Adipocyte (in vitro differentiated cells): ENCODE data around the gene SULT2A1.

Source experiments
- DNase-seq: peaks from one replicate; pipeline ENCODE4 v3.0.0-alpha.2; 2015; ENCODE audit warnings: low read depth
- H3K27me3 ChIP-seq: replicated peaks from 2 replicates; pipeline ENCODE4 v1.7.0; 2013; ENCODE audit warnings: mild to moderate bottlenecking, low read length, moderate library complexity; ENCODE audit not compliant: control insufficient read depth, insufficient read depth
- H3K36me3 ChIP-seq: 2 replicates; pipeline ENCODE4 v1.7.0; 2013; ENCODE audit warnings: low read length, mild to moderate bottlenecking, moderate library complexity; ENCODE audit not compliant: control insufficient read depth, insufficient read depth, severe bottlenecking
- H3K4me1 ChIP-seq: 2 replicates; pipeline ENCODE4 v1.7.0; 2013; ENCODE audit warnings: mild to moderate bottlenecking, low read length, moderate library complexity; ENCODE audit not compliant: control insufficient read depth, insufficient read depth
- H3K4me3 ChIP-seq: 2 replicates; pipeline ENCODE4 v1.7.0; 2013; ENCODE audit warnings: mild to moderate bottlenecking, low read length, moderate library complexity
- H3K9ac ChIP-seq: 2 replicates; pipeline ENCODE4 v1.7.0; 2013; ENCODE audit warnings: mild to moderate bottlenecking, low read length, moderate library complexity
- H3K9me3 ChIP-seq: 2 replicates; pipeline ENCODE4 v1.7.0; 2013; ENCODE audit warnings: mild to moderate bottlenecking, low read length, moderate library complexity; ENCODE audit not compliant: control insufficient read depth

The SULT2A1 gene

DNA sequence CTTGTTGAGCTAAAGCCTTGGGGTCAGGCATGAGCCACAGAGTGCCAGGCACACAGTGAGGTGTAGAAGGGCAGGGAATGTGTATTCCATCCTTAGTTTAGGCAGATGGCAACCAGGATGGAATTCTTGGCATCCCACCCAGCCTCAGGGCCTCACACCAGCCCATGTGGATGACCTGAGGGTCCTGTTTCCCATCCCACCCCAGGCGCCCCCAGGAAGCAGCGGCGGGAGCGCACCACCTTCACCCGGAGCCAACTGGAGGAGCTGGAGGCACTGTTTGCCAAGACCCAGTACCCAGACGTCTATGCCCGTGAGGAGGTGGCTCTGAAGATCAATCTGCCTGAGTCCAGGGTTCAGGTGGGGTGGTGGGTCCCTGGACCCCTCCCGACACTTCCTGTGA, 50.1 kb downstream of the SULT2A1 start:
- DNase-seq: no peak
- Histone ChIP-seq H3K9ac (no peak overlapping the region), H3K9me3 (no peaks in the 10 kb centered on the region), H3K4me1 (no peaks in the 10 kb centered on the region), H3K27me3 (peaks cover 23% of the 10 kb centered on the region), H3K36me3 (no peaks in the 10 kb centered on the region), H3K4me3 (no peak overlapping the region)

DNA sequence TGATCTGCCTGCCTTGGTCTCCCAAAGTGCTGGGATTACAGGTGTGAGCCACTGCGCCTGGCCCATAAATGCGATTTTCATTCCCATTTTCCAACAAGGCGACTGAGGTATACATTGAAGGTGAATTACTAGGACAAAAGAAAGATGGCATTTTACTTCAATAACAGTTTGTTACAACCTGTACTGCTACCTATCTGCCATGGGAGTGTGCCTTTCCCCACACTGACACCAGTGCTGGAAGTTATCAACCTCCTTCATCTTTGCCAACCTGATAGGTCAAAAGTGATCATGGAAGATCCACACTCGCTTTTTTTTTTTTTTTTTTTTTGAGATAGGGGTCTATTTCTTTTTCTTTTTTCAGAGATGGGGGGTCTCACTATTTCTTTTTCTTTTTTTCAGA, 53.4 kb downstream of the SULT2A1 start:
- no peak for DNase-seq

GRCh38 chr19:47826800-47827199, 59.3 kb downstream of the SULT2A1 start:
- peaks cover 19% of the 10 kb centered on the region for H3K27me3 ChIP-seq
- H3K36me3 ChIP-seq: no peaks in the 10 kb centered on the region
- H3K4me1 ChIP-seq: no peaks in the 10 kb centered on the region
- no peak overlapping the region for H3K4me3 ChIP-seq
- DNase-seq: no peak
- no peak overlapping the region for H3K9ac ChIP-seq
- H3K9me3 ChIP-seq: peaks cover 8% of the 10 kb centered on the region

More for the DNA sequence above, 53.4 kb downstream of the SULT2A1 start:
- Histone ChIP-seq H3K9ac (no peak overlapping the region), H3K36me3 (no peaks in the 10 kb centered on the region), H3K4me1 (no peaks in the 10 kb centered on the region), H3K27me3 (peaks cover 16% of the 10 kb centered on the region), H3K9me3 (no peaks in the 10 kb centered on the region), H3K4me3 (no peak overlapping the region)

GRCh38 chr19:47824396-47824795, 61.7 kb downstream of the SULT2A1 start:
- peaks cover 8% of the 10 kb centered on the region for H3K9me3 ChIP-seq
- no peak overlapping the region for H3K9ac ChIP-seq

GRCh38 chr19:47821460-47822020, 64.6 kb downstream of the SULT2A1 start, which contains the start of gene CRX:
Gene CRX (plus strand): TSS chr19:47821937. CDS start chr19:47834444, 12,507 bp downstream.
- Histone ChIP-seq H3K36me3 (no peaks in the 10 kb centered on the region), H3K9ac (no peak within 1 kb of the TSS), H3K27me3 (peaks cover 42% of the 10 kb centered on the region), H3K9me3 (peaks cover 1% of the 10 kb centered on the region), H3K4me1 (no peaks in the 10 kb centered on the region), H3K4me3 (no peak within 1 kb of the TSS)
- no peak for DNase-seq

More at GRCh38 chr19:47824396-47824795, 61.7 kb downstream of the SULT2A1 start:
- Histone ChIP-seq H3K36me3 (no peaks in the 10 kb centered on the region), H3K27me3 (peaks cover 41% of the 10 kb centered on the region), H3K4me3 (no peak overlapping the region), H3K4me1 (no peaks in the 10 kb centered on the region)
- no peak for DNase-seq
